H1 (cell line): ENCODE data around the gene RPL12. TPM values are rescaled to one million over a fixed set of nuclear protein-coding genes. Genes with fewer than 3 reads are reported as not detected.

Experiments
- CTCF ChIA-PET: fragments of 300-600 bp; sonication (Branson Sonifier 250); formaldehyde crosslinking; loops from one replicate; lab custom pipeline; 2021; ENCODE audit not compliant: partially characterized antibody; lab: Charles Lee
- POLR2A ChIA-PET: fragments of 300-600 bp; sonication (Branson Sonifier 250); formaldehyde crosslinking; loops from one replicate; lab custom pipeline; 2021; ENCODE audit warnings: inconsistent platforms; ENCODE audit not compliant: partially characterized antibody; lab: Charles Lee
- DNase-seq, 2 experiments: peaks; one replicate each; pipeline versions ENCODE4 v3.0.0 to v3.0.0-alpha.2; 2010 to 2022; ENCODE audit warnings: low spot score in 2 of 2, low read depth in 1 of 2, mixed read lengths in 1 of 2
- FAIRE-seq: peaks from 2 replicates; lab custom pipeline; 2011; peaks lifted over from hg19 to GRCh38; lab: Jason Lieb, UNC
- H2AFZ ChIP-seq: 2 replicates; pipeline ENCODE4 v1.8.1; 2012; ENCODE audit warnings: low read length, inconsistent platforms
- H2AK5ac ChIP-seq: 2 replicates; pipeline ENCODE4 v1.6.1; 2013; ENCODE audit warnings: low read depth, low read length
- H2BK120ac ChIP-seq: replicated peaks from 2 replicates; pipeline ENCODE3; 2013; ENCODE audit warnings: low read depth, low read length, inconsistent platforms
- H2BK12ac ChIP-seq: 2 replicates; pipeline ENCODE4 v1.6.1; 2013; ENCODE audit warnings: low read depth, low read length
- H2BK15ac ChIP-seq: 2 replicates; pipeline ENCODE4 v1.6.1; 2013; ENCODE audit warnings: low read length
- H2BK20ac ChIP-seq: 2 replicates; pipeline ENCODE4 v1.6.1; 2013; ENCODE audit warnings: low read length
- H2BK5ac ChIP-seq: 2 replicates; pipeline ENCODE4 v1.6.1; 2013; ENCODE audit warnings: low read depth, low read length
- H3K14ac ChIP-seq: 2 replicates; pipeline ENCODE4 v1.6.1; 2013; ENCODE audit warnings: inconsistent platforms; ENCODE audit not compliant: insufficient read length
- H3K18ac ChIP-seq: 2 replicates; pipeline ENCODE4 v1.6.1; 2013; ENCODE audit warnings: low read length; ENCODE audit errors: extremely low read depth
- H3K23ac ChIP-seq: 2 replicates; pipeline ENCODE4 v1.6.1; 2013; ENCODE audit warnings: inconsistent platforms; ENCODE audit not compliant: insufficient read length
- H3K23me2 ChIP-seq: 2 replicates; pipeline ENCODE4 v1.6.1; 2013; ENCODE audit warnings: low read depth, low read length
- H3K27ac ChIP-seq: 2 replicates; pipeline ENCODE4 v1.6.1; 2011; ENCODE audit warnings: low read depth, low read length, inconsistent platforms
- H3K27me3 ChIP-seq, 4 experiments: replicated peaks in 1 of 4; 1 replicate in 1 of 4; 2 replicates in 3 of 4; pipeline versions ENCODE4 v1.6.1 to v1.8.1; 2011 to 2013; ENCODE audit warnings: low read length in 3 of 4, mild to moderate bottlenecking in 3 of 4, inconsistent platforms in 2 of 4, mixed read lengths in 2 of 4, moderate library complexity in 1 of 4; ENCODE audit not compliant: control insufficient read depth in 3 of 4, insufficient read depth in 3 of 4; ENCODE audit errors: extremely low read depth in 1 of 4
- H3K36me3 ChIP-seq, 4 experiments: 2 replicates each; pipeline versions ENCODE4 v1.6.1 to v1.8.1; 2011 to 2013; ENCODE audit warnings: mild to moderate bottlenecking in 4 of 4, low read length in 3 of 4, moderate library complexity in 2 of 4, control low read depth in 1 of 4, inconsistent platforms in 1 of 4; ENCODE audit not compliant: insufficient read depth in 4 of 4, control insufficient read depth in 2 of 4
- H3K4ac ChIP-seq: replicated peaks from 2 replicates; pipeline ENCODE3; 2013; ENCODE audit warnings: low read length, low read depth, mixed read lengths, inconsistent platforms; ENCODE audit not compliant: insufficient read length
- H3K4me1 ChIP-seq, 4 experiments: replicated peaks in 1 of 4; 1 replicate in 1 of 4; 2 replicates in 3 of 4; pipeline versions ENCODE4 v1.6.1 to v1.8.1; 2011 to 2013; ENCODE audit warnings: low read length in 3 of 4, inconsistent platforms in 2 of 4, mixed read lengths in 1 of 4; ENCODE audit not compliant: insufficient read depth in 4 of 4, control insufficient read depth in 3 of 4
- H3K4me2 ChIP-seq, 2 experiments: 2 replicates each; pipeline versions ENCODE4 v1.6.1 to v1.8.1; 2011 to 2013; ENCODE audit warnings: low read depth in 2 of 2, low read length in 2 of 2, control low read depth in 1 of 2, inconsistent platforms in 1 of 2, mild to moderate bottlenecking in 1 of 2; ENCODE audit not compliant: insufficient read depth in 1 of 2
- H3K4me3 ChIP-seq, 4 experiments: fragments of 200-600, 300-600 bp in 1 of 4; sonication (generic), shearing (Covaris generic), sonication (Bioruptor Twin) in 1 of 4; 2 replicates each; pipeline versions ENCODE4 v1.5.1 to v1.8.1; 2011 to 2016; ENCODE audit warnings: low read length in 4 of 4, low read depth in 3 of 4, control low read depth in 2 of 4, inconsistent platforms in 2 of 4, mild to moderate bottlenecking in 2 of 4, mixed read lengths in 1 of 4, moderate library complexity in 1 of 4; ENCODE audit not compliant: insufficient read depth in 2 of 4; ENCODE audit errors: extremely low read depth in 1 of 4
- H3K56ac ChIP-seq: replicated peaks from 2 replicates; pipeline ENCODE3; 2013; ENCODE audit warnings: low read depth, mild to moderate bottlenecking, mixed read lengths, low read length, inconsistent platforms; ENCODE audit not compliant: insufficient read length
- H3K79me1 ChIP-seq: 2 replicates; pipeline ENCODE4 v1.6.1; 2013; ENCODE audit warnings: low read depth, low read length, control low read depth
- H3K79me2 ChIP-seq, 2 experiments: 2 replicates each; pipeline versions ENCODE4 v1.6.1 to v1.8.1; 2012 to 2013; ENCODE audit warnings: low read length in 2 of 2, mild to moderate bottlenecking in 2 of 2, inconsistent platforms in 1 of 2; ENCODE audit not compliant: insufficient read depth in 2 of 2, control insufficient read depth in 1 of 2
- H3K9ac ChIP-seq, 4 experiments: replicated peaks in 1 of 4; 1 replicate in 1 of 4; 2 replicates in 3 of 4; pipeline versions ENCODE4 v1.6.1 to v1.8.1; 2011 to 2013; ENCODE audit warnings: low read depth in 3 of 4, low read length in 3 of 4, control low read depth in 2 of 4, mild to moderate bottlenecking in 2 of 4, moderate library complexity in 2 of 4, inconsistent platforms in 1 of 4; ENCODE audit errors: extremely low read depth in 1 of 4
- H3K9me3 ChIP-seq, 2 experiments: 2 replicates each; pipeline versions ENCODE4 v1.6.1 to v1.8.1; 2012 to 2013; ENCODE audit warnings: mild to moderate bottlenecking in 2 of 2, moderate library complexity in 2 of 2, control low read depth in 1 of 2, inconsistent platforms in 1 of 2, low read depth in 1 of 2, low read length in 1 of 2, mixed read lengths in 1 of 2; ENCODE audit not compliant: insufficient read depth in 2 of 2
- H4K20me1 ChIP-seq, 2 experiments: replicated peaks in 1 of 2; 2 replicates each; pipeline versions ENCODE3 to v1.8.1; 2011 to 2013; ENCODE audit warnings: inconsistent platforms in 2 of 2, low read length in 2 of 2, mild to moderate bottlenecking in 1 of 2; ENCODE audit not compliant: insufficient read depth in 2 of 2, control insufficient read depth in 1 of 2
- H4K5ac ChIP-seq: 2 replicates; pipeline ENCODE4 v1.6.1; 2013; ENCODE audit warnings: low read length, low read depth, mixed read lengths, inconsistent platforms; ENCODE audit not compliant: insufficient read length
- H4K8ac ChIP-seq: 2 replicates; pipeline ENCODE4 v1.8.0; 2013; ENCODE audit warnings: mild to moderate bottlenecking, moderate library complexity, low read length, inconsistent platforms; ENCODE audit not compliant: insufficient read depth; ENCODE audit errors: extremely low read depth
- H4K91ac ChIP-seq: replicated peaks from 2 replicates; pipeline ENCODE3; 2013; ENCODE audit warnings: low read length, mixed read lengths, inconsistent platforms; ENCODE audit not compliant: insufficient read length
- EZH2 ChIP-seq: fragments of 200-600 bp; sonication (generic); IDR thresholded peaks from 2 replicates; pipeline ENCODE4 v1.7.1; 2012; ENCODE audit warnings: low read depth, mild to moderate bottlenecking, moderate library complexity, low read length, inconsistent platforms; ENCODE audit not compliant: severe bottlenecking
- WGBS, 2 experiments: shearing (Covaris generic) in 1 of 2; methylation state at CpG; one replicate each; pipeline versions ENCODE4 v1.1.6 to v1.1.7; 2013 to 2015; ENCODE audit warnings: low lambda C conversion rate in 2 of 2, mixed read lengths in 2 of 2, inconsistent platforms in 1 of 2, low coverage in 1 of 2, missing lambda C conversion rate in 1 of 2; ENCODE audit not compliant: insufficient replicate concordance in 2 of 2, insufficient coverage in 1 of 2, insufficient read length in 1 of 2; ENCODE audit errors: extremely low coverage in 1 of 2, missing lambda C conversion rate in 1 of 2; 5-methylcytosine and 5-hydroxymethylcytosine counted together
- polyA plus RNA-seq, 7 experiments: library from polyadenylated mRNA; depleted of rRNA in 3 of 7; stranded (reverse) in 5 of 7; unstranded in 2 of 7; fragments of >200 nt in 5 of 7; fragments of 200-250 nt in 2 of 7; gene quantifications; 1 replicate in 5 of 7; 2 replicates in 1 of 7; 4 replicates in 1 of 7; pipeline versions ENCODE4 v1.2.1 to v1.2.3, GENCODE V29; 2011 to 2013; ENCODE audit warnings: missing spikeins in 2 of 7, mixed read lengths in 2 of 7
- total RNA-seq: library from RNA; stranded (reverse); fragmentation: NEBNext Ultra II Directional; extraction: Animal tissue kit (Norgen Biotek cat#: 25700); gene quantifications from 2 replicates; pipeline ENCODE4 v1.2.1, GENCODE V29; 2021

Gene RPL12
- total and polyA plus RNA-seq, 2 of the 8 experiments (the other 6 are each of a cell fraction or from before 2014, with no cell fraction given), result 1,993 to 4,892 TPM

GRCh38 chr9:127473932-127474331 lies 22.7 kb upstream of the RPL12 start:
- H3K4me1 ChIP-seq, result peaks cover 0 to 3% (median 0%) of the 10 kb centered on the region in 4 experiments; a peak in 1 of 7 replicates

More at GRCh38 chr9:127473932-127474331, 22.7 kb upstream of the RPL12 start:
- Histone ChIP-seq H3K4me3 (no peak overlapping the region), H3K27me3 (no peaks in the 10 kb centered on the region), H3K36me3 (peaks cover 0 to 18% (median 5%) of the 10 kb centered on the region in 4 experiments; a peak in 5 of 8 replicates), H4K91ac (no peak overlapping the region), H3K79me2 (no peaks in the 10 kb centered on the region), H3K4ac (no peak overlapping the region), H3K18ac (no peak overlapping the region), H3K27ac (no peak overlapping the region), H2BK120ac (no peak overlapping the region), H2BK5ac (no peak overlapping the region), H3K23me2 (no peaks in the 10 kb centered on the region), H2BK20ac (no peak overlapping the region), H3K79me1 (no peaks in the 10 kb centered on the region), H2AFZ (no peak overlapping the region), H3K4me2 (no peak overlapping the region), H3K23ac (no peak overlapping the region), H3K56ac (no peak overlapping the region), H4K5ac (no peak overlapping the region), H4K20me1 (no peaks in the 10 kb centered on the region), H2AK5ac (no peak overlapping the region), H4K8ac (no peak overlapping the region), H2BK15ac (no peak overlapping the region), H3K14ac (no peak overlapping the region), H2BK12ac (no peak overlapping the region), H3K9ac (no peak overlapping the region), H3K9me3 (no peaks in the 10 kb centered on the region)
- ChIA-PET POLR2A (interaction anchor here (1.0 to 2.3 kb wide), 5 partner anchors 10 to 29 kb away, joined by 3 to 6 read pairs (median 3); partner anchors contain the start of genes LRSAM1 and RPL12), CTCF (interaction anchor here (0.9 to 2.7 kb wide), 6 partner anchors 9 to 116 kb away, joined by 3 to 7 read pairs (median 3); no protein-coding TSS in a partner anchor)
- DNase-seq (no peak), FAIRE-seq (no peak)
- TF ChIP-seq EZH2, result no peak
- WGBS, 2 experiments, result 85% methylated on average over 4 of the region's 4 CpGs; no CpG with 5 or more reads in 1 of the 2 experiments
